Osteocyte (in vitro differentiated cells): ENCODE data around the gene ZNF521. TPM values are rescaled to one million over a fixed set of nuclear protein-coding genes. Genes with fewer than 3 reads are reported as not detected.

ENCODE experiments used
- DNase-seq: peaks from one replicate; pipeline ENCODE4 v3.0.0; 2021; ENCODE audit warnings: mixed read lengths; ENCODE audit not compliant: unreplicated experiment; ENCODE audit errors: extremely low spot score
- H3K27ac Mint-ChIP-seq: one replicate; pipeline ENCODE4 v1.8.0; 2021; ENCODE audit warnings: mild to moderate bottlenecking, mixed read lengths; ENCODE audit not compliant: unreplicated experiment
- H3K27me3 Mint-ChIP-seq: one replicate; pipeline ENCODE4 v1.8.0; 2021; ENCODE audit warnings: mixed read lengths; ENCODE audit not compliant: unreplicated experiment
- H3K36me3 Mint-ChIP-seq: one replicate; pipeline ENCODE4 v1.8.0; 2021; ENCODE audit warnings: mixed read lengths; ENCODE audit not compliant: unreplicated experiment
- H3K4me1 Mint-ChIP-seq: one replicate; pipeline ENCODE4 v1.8.0; 2021; ENCODE audit warnings: mixed read lengths; ENCODE audit not compliant: unreplicated experiment
- H3K4me3 Mint-ChIP-seq: one replicate; pipeline ENCODE4 v1.8.0; 2021; ENCODE audit warnings: mild to moderate bottlenecking, moderate library complexity, mixed read lengths; ENCODE audit not compliant: unreplicated experiment
- H3K9me3 Mint-ChIP-seq: one replicate; pipeline ENCODE4 v1.8.0; 2021; ENCODE audit warnings: mixed read lengths; ENCODE audit not compliant: unreplicated experiment
- CTCF ChIP-seq: fragments of 200-600 bp; sonication (generic); IDR thresholded peaks from 2 replicates; pipeline ENCODE4 v1.5.0; 2021; ENCODE audit warnings: antibody characterized with exemption, mild to moderate bottlenecking, moderate library complexity
- total RNA-seq: library from RNA; stranded (reverse); gene quantifications from 2 replicates; pipeline ENCODE4 v1.2.1, GENCODE V29; 2021

Gene ZNF521
- total RNA-seq, 1 donor from 2014 or later: 57.1 TPM

GRCh38 chr18:25365242-25365641 lies 13.3 kb upstream of the ZNF521 start:
- H3K4me3 Mint-ChIP-seq: no peak overlapping the region
- H3K36me3 Mint-ChIP-seq: no peaks in the 10 kb centered on the region
- peaks cover 10% of the 10 kb centered on the region for H3K4me1 Mint-ChIP-seq
- H3K27ac Mint-ChIP-seq: no peak overlapping the region
- DNase-seq: no peak
- no peaks in the 10 kb centered on the region for H3K9me3 Mint-ChIP-seq
- H3K27me3 Mint-ChIP-seq: peaks cover 17% of the 10 kb centered on the region
- TF ChIP-seq CTCF: no peak

DNA sequence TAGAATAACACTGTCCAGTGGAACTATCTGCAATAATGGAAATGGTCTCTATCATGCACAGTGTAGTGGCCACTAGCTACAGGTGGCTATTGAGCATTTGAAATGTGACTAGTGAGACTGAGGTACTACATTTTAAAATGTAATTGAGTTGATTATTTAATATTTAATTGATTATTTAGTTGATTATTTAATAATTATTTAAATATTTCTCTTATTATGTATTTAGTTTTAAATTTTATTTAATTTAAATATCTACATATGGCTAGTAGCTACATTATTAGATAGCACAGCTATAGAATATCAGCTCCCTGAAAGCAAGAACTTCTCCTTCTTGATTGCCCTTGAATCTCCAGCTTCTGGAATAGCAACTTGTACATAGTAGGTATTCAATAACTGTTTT lies 12.8 kb upstream of the ZNF521 start:
- no peak overlapping the region for H3K4me3 Mint-ChIP-seq
- peaks cover 17% of the 10 kb centered on the region for H3K27me3 Mint-ChIP-seq
- no peaks in the 10 kb centered on the region for H3K9me3 Mint-ChIP-seq
- no peak for TF ChIP-seq CTCF
- DNase-seq: no peak
- H3K36me3 Mint-ChIP-seq: no peaks in the 10 kb centered on the region
- H3K27ac Mint-ChIP-seq: no peak overlapping the region
- peaks cover 5% of the 10 kb centered on the region for H3K4me1 Mint-ChIP-seq

- Mint-ChIP-seq H3K27ac (no peak overlapping the region), H3K27me3 (peaks cover 17% of the 10 kb centered on the region), H3K4me3 (no peak overlapping the region), H3K4me1 (no peaks in the 10 kb centered on the region), H3K9me3 (no peaks in the 10 kb centered on the region), H3K36me3 (no peaks in the 10 kb centered on the region)
- no peak for DNase-seq
- no peak for TF ChIP-seq CTCF
Observed at GRCh38 chr18:25360301-25360899, 8.4 kb upstream of the ZNF521 start.

DNA sequence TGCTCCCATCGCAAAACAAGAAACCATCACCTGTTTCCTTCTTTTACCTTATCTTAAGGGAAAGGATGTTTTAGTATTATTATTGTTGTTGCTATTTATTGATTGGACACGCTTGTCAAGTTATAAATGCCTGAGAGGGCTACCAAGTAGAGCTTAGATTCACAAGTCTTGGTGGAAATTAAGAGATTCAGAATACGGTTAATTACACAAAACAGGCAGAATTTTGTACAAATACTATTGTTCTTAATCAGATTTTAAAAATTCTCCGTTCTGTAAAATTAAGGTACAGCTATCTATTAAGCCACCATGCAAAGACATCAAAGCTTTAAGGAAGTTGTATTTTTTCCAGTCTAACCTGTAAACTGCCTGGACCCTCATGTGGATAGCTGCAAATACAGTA lies 1.1 kb upstream of the ZNF521 start:
- TF ChIP-seq CTCF: no peak
- Mint-ChIP-seq H3K4me1 (peaks cover 18% of the 10 kb centered on the region), H3K27me3 (peaks cover 13% of the 10 kb centered on the region), H3K9me3 (no peaks in the 10 kb centered on the region), H3K36me3 (no peaks in the 10 kb centered on the region), H3K27ac (no peak overlapping the region), H3K4me3 (peak overlapping the region; percentile 81)
- DNase-seq: no peak

DNA sequence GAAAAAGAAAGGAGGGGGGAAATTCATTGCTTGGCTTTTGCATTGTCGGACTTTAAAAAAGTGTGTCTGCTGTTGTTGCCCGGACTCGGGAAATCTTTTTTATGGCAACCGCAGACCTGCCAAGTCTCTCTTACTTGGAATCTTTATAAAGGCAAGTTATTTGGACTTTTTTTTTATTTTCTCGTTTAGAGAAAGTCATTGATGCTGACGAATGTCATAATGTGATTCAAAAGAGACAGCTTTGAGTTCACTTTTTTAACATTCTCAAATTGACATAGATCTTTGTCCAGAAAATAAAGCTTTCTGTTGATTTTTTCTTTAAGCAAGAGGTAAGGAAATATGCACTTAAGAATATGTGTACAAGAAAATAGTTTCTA lies 651 bp upstream of the ZNF521 start:
- peaks cover 13% of the 10 kb centered on the region for H3K27me3 Mint-ChIP-seq
- peaks cover 23% of the 10 kb centered on the region for H3K4me1 Mint-ChIP-seq
- H3K27ac Mint-ChIP-seq: peak overlapping the region; percentile 68
- H3K36me3 Mint-ChIP-seq: no peaks in the 10 kb centered on the region
- DNase-seq: no peak
- no peak for TF ChIP-seq CTCF
- H3K4me3 Mint-ChIP-seq: peak overlapping the region; percentile 81
- H3K9me3 Mint-ChIP-seq: no peaks in the 10 kb centered on the region
